Thyroid gland (tissue), 4 donors: ENCODE measurements around the gene PKNOX2. TPM values are rescaled to one million over a fixed set of nuclear protein-coding genes. Genes with fewer than 3 reads are reported as not detected.

Source experiments
- DNase-seq, 2 donors: peaks; one replicate each; pipeline ENCODE4 v3.0.0-alpha.2; 2019
- H3K27ac ChIP-seq, 3 donors: fragments of 200-600 bp; sonication (generic); 1 replicate in 2 of 3; 2 replicates in 1 of 3; pipeline ENCODE4 v1.5.1; 2016 to 2019; ENCODE audit warnings: mild to moderate bottlenecking in 1 of 3, moderate library complexity in 1 of 3
- H3K27me3 ChIP-seq: fragments of 200-600 bp; sonication (generic); one replicate; pipeline ENCODE4 v1.5.1; 2019
- H3K36me3 ChIP-seq, 2 donors: fragments of 200-600 bp; sonication (generic); one replicate each; pipeline ENCODE4 v1.5.1; 2016 to 2019
- H3K4me1 ChIP-seq, 2 donors: fragments of 200-600 bp; sonication (generic); one replicate each; pipeline ENCODE4 v1.5.1; 2017 to 2019
- H3K4me3 ChIP-seq, 3 donors: fragments of 200-600 bp; sonication (generic); replicated peaks in 1 of 3; 1 replicate in 2 of 3; 2 replicates in 1 of 3; pipeline ENCODE4 v1.5.1; 2016; ENCODE audit warnings: mild to moderate bottlenecking in 1 of 3
- H3K9me3 ChIP-seq: fragments of 200-600 bp; sonication (generic); one replicate; pipeline ENCODE4 v1.5.1; 2017
- CTCF ChIP-seq, 6 experiments: fragments of 200-600 bp in 3 of 6; fragments of 450-650 bp in 3 of 6; sonication (generic) in 3 of 6; IDR thresholded peaks; one replicate each; pipeline ENCODE4 v1.5.1; 2016 to 2019; ENCODE audit warnings: antibody characterized with exemption in 6 of 6, mild to moderate bottlenecking in 2 of 6, inconsistent platforms in 1 of 6, moderate library complexity in 1 of 6
- POLR2A ChIP-seq, 2 donors: fragments of 450-650 bp; IDR thresholded peaks; one replicate each; pipeline ENCODE4 v1.6.1; 2017; ENCODE audit warnings: antibody characterized with exemption in 2 of 2, mild to moderate bottlenecking in 2 of 2, moderate library complexity in 1 of 2
- WGBS, 2 donors: methylation state at CpG; one replicate each; pipeline ENCODE4 v1.1.5; 2017; 5-methylcytosine and 5-hydroxymethylcytosine counted together
- intact Hi-C: fragments of 100-400 bp; cut with DNase I; formaldehyde crosslinking; loops from one replicate; pipeline ENCODE4 v1.15.1; 2023
- total RNA-seq, 4 donors: library from RNA; depleted of rRNA; stranded (reverse); fragments of >200 nt; gene quantifications; one replicate each; pipeline ENCODE4 v1.2.3, GENCODE V29; 2016

The PKNOX2 gene
- total RNA-seq, 4 donors from 2014 or later = 6.3 to 28.0 (median 18.7) TPM

GRCh38 chr11:125132596-125132995 lies 32.0 kb upstream of the PKNOX2 start:
- no peak overlapping the region for H3K4me3 ChIP-seq
- no peaks in the 10 kb centered on the region for H3K27me3 ChIP-seq
- TF ChIP-seq POLR2A (IDR thresholded peaks at IDR 0.05) (no peak), CTCF (IDR thresholded peaks at IDR 0.05) (no peak)
- no peak overlapping the region for H3K27ac ChIP-seq
- DNase-seq = no peak
- intact Hi-C loops = no loop called here
- H3K4me1 ChIP-seq = no peaks in the 10 kb centered on the region
- H3K9me3 ChIP-seq = no peaks in the 10 kb centered on the region
- no peaks in the 10 kb centered on the region for H3K36me3 ChIP-seq
- 74 to 78% methylated on average over 7 of the region's 7 CpGs for WGBS, 2 donors

GRCh38 chr11:125136001-125136400 lies 28.6 kb upstream of the PKNOX2 start:
- no peak for TF ChIP-seq POLR2A (IDR thresholded peaks at IDR 0.05)
- no peak for TF ChIP-seq CTCF (IDR thresholded peaks at IDR 0.05)
- DNase-seq = no peak
- H3K4me1 ChIP-seq = no peaks in the 10 kb centered on the region
- H3K4me3 ChIP-seq = no peak overlapping the region
- intact Hi-C loops = no loop called here
- H3K9me3 ChIP-seq = no peaks in the 10 kb centered on the region
- no peaks in the 10 kb centered on the region for H3K27me3 ChIP-seq
- H3K36me3 ChIP-seq = no peaks in the 10 kb centered on the region
- no peak overlapping the region for H3K27ac ChIP-seq

GRCh38 chr11:125138966-125139365 lies 25.6 kb upstream of the PKNOX2 start:
- Histone ChIP-seq H3K36me3 (no peaks in the 10 kb centered on the region), H3K4me3 (no peak overlapping the region), H3K27ac (no peak overlapping the region), H3K27me3 (no peaks in the 10 kb centered on the region), H3K9me3 (no peaks in the 10 kb centered on the region), H3K4me1 (peaks cover 0 to 6% of the 10 kb centered on the region in 2 donors)
- TF ChIP-seq POLR2A (IDR thresholded peaks at IDR 0.05) (no peak), CTCF (IDR thresholded peaks at IDR 0.05) (no peak)
- WGBS, 2 donors = 79 to 82% methylated on average over 8 of the region's 8 CpGs
- intact Hi-C loops = no loop called here
- no peak for DNase-seq

GRCh38 chr11:125139778-125140177 lies 24.8 kb upstream of the PKNOX2 start:
- no peak for TF ChIP-seq CTCF (IDR thresholded peaks at IDR 0.05)
- TF ChIP-seq POLR2A (IDR thresholded peaks at IDR 0.05) = no peak
- H3K4me3 ChIP-seq = no peak overlapping the region
- intact Hi-C loops = loop anchor here (5.0 to 10.0 kb wide), 2 partner anchors 47 to 185 kb away; partner anchors contain the start of gene CCDC15
- H3K9me3 ChIP-seq = no peaks in the 10 kb centered on the region
- H3K36me3 ChIP-seq = no peaks in the 10 kb centered on the region
- H3K4me1 ChIP-seq = peaks cover 0 to 6% of the 10 kb centered on the region in 2 donors
- 61 to 71% methylated on average over 3 of the region's 3 CpGs for WGBS, 2 donors
- DNase-seq = no peak
- no peaks in the 10 kb centered on the region for H3K27me3 ChIP-seq
- no peak overlapping the region for H3K27ac ChIP-seq

- WGBS, 2 donors = 43 to 80% methylated on average over 2 to 8 of the region's 8 CpGs
- intact Hi-C loops = loop anchor here (5.0 to 10.0 kb wide), 2 partner anchors 48 to 185 kb away; partner anchors contain the start of gene CCDC15
- Histone ChIP-seq H3K4me1 (peaks cover 0 to 6% of the 10 kb centered on the region in 2 donors), H3K9me3 (no peaks in the 10 kb centered on the region), H3K4me3 (no peak overlapping the region), H3K27me3 (no peaks in the 10 kb centered on the region), H3K27ac (no peak overlapping the region), H3K36me3 (no peaks in the 10 kb centered on the region)
- no peak for TF ChIP-seq POLR2A (IDR thresholded peaks at IDR 0.05)
- TF ChIP-seq CTCF (IDR thresholded peaks at IDR 0.05) = no peak
- no peak for DNase-seq
These were observed 24.3 kb upstream of the PKNOX2 start for GRCh38 chr11:125140233-125140632.
